ENCODE measurements around the gene BANF2. TPM values are rescaled to one million over a fixed set of nuclear protein-coding genes. Genes with fewer than 3 reads are reported as not detected.
"Not testable (repeated sequence)": the region's sequence is repeated elsewhere in the genome, so short reads cannot be mapped to it uniquely, and the experiment has no call there.

BANF2 gene
- total RNA-seq, 1 donor from 2014 or later = not detected

- Histone ChIP-seq H3K4me3 (no peak overlapping the region), H3K27me3 (no peaks in the 10 kb centered on the region), H3K79me2 (ENCODE audit: low read depth) (no peaks in the 10 kb centered on the region), H3K36me3 (no peaks in the 10 kb centered on the region), H3K9ac (no peak overlapping the region), H2AFZ (replicated peaks) (no peak overlapping the region), H3K9me3 (ENCODE audit: low read depth) (no peaks in the 10 kb centered on the region), H3F3A (ENCODE audit: low read depth) (no peaks in the 10 kb centered on the region), H3K4me1 (no peaks in the 10 kb centered on the region), H3K27ac (no peak overlapping the region), H4K20me1 (ENCODE audit: low read depth) (no peaks in the 10 kb centered on the region), H3K4me2 (no peak overlapping the region)
- H3K27me3 Mint-ChIP-seq (ENCODE audit: insufficient read depth, low read depth) = peaks cover 9% of the 10 kb centered on the region
- H3K36me3 Mint-ChIP-seq = peaks cover 2% of the 10 kb centered on the region
- H3K9me3 Mint-ChIP-seq = peaks cover 12% of the 10 kb centered on the region
- H3K4me3 Mint-ChIP-seq = no peak overlapping the region
- peaks cover 25% of the 10 kb centered on the region for H3K4me1 Mint-ChIP-seq
- TF ChIP-seq CTCF (IDR thresholded peaks at IDR 0.05) (no peak), EZH2 (IDR thresholded peaks at IDR 0.05) (no peak)
- no peak overlapping the region for H3K27ac Mint-ChIP-seq
- DNase-seq (ENCODE audit: low spot score) = no peak
These were observed 73.9 kb downstream of the BANF2 start for GRCh38 chr20:17773619-17774018.

DNA sequence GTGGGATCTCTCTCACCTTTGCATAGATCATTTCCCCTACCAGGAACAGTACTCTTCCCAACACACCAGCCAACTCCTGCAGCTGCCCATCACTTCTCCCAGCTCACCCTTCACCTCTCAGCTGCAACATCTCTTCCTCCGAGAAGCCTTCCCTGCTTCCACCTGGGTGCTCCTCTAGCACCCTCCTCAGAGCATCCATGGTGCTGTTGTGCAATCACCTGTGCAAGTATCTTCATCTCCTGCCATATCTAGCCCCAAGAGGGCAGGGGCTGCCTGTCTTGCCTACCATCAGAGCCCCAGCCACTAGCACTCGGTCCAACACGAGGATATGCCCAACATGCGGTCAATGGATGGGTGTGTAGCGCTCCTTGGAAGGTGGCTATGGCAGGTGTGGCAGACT lies 75.8 kb downstream of the BANF2 start:
- Histone ChIP-seq H3K4me3 (no peak overlapping the region), H3K9ac (no peak overlapping the region), H4K20me1 (ENCODE audit: low read depth) (no peaks in the 10 kb centered on the region), H3K27ac (no peak overlapping the region), H3K79me2 (ENCODE audit: low read depth) (no peaks in the 10 kb centered on the region), H3K4me1 (no peaks in the 10 kb centered on the region), H3K9me3 (ENCODE audit: low read depth) (no peaks in the 10 kb centered on the region), H3K36me3 (no peaks in the 10 kb centered on the region), H2AFZ (replicated peaks) (no peak overlapping the region), H3F3A (ENCODE audit: low read depth) (no peaks in the 10 kb centered on the region), H3K27me3 (no peaks in the 10 kb centered on the region), H3K4me2 (no peak overlapping the region)
- Mint-ChIP-seq H3K4me1 (peaks cover 25% of the 10 kb centered on the region), H3K4me3 (no peak overlapping the region), H3K36me3 (peaks cover 2% of the 10 kb centered on the region), H3K27ac (no peak overlapping the region), H3K27me3 (ENCODE audit: insufficient read depth, low read depth) (peaks cover 9% of the 10 kb centered on the region), H3K9me3 (peaks cover 17% of the 10 kb centered on the region)
- TF ChIP-seq EZH2phosphoT487 (IDR thresholded peaks at IDR 0.05) = no peak
- TF ChIP-seq CTCF (IDR thresholded peaks at IDR 0.05) = no peak
- TF ChIP-seq EZH2 (IDR thresholded peaks at IDR 0.05) = no peak
- DNase-seq (ENCODE audit: low spot score) = no peak

GRCh38 chr20:17776551-17776950 lies 76.8 kb downstream of the BANF2 start:
- H3K36me3 Mint-ChIP-seq = peaks cover 2% of the 10 kb centered on the region
- no peaks in the 10 kb centered on the region for H3K9me3 ChIP-seq (ENCODE audit: low read depth)
- peaks cover 19% of the 10 kb centered on the region for H3K4me1 Mint-ChIP-seq
- no peaks in the 10 kb centered on the region for H3K36me3 ChIP-seq
- no peak overlapping the region for H3K9ac ChIP-seq
- H3K4me3 ChIP-seq = no peak overlapping the region
- H3K27ac ChIP-seq = no peak overlapping the region
- peaks cover 6% of the 10 kb centered on the region for H3K27me3 Mint-ChIP-seq (ENCODE audit: insufficient read depth, low read depth)
- H3F3A ChIP-seq (ENCODE audit: low read depth) = no peaks in the 10 kb centered on the region
- no peaks in the 10 kb centered on the region for H3K79me2 ChIP-seq (ENCODE audit: low read depth)
- no peak overlapping the region for H3K27ac Mint-ChIP-seq
- H3K9me3 Mint-ChIP-seq = peaks cover 17% of the 10 kb centered on the region
- H2AFZ ChIP-seq (replicated peaks) = no peak overlapping the region
- DNase-seq (ENCODE audit: low spot score) = no peak
- no peak overlapping the region for H3K4me2 ChIP-seq
- no peaks in the 10 kb centered on the region for H4K20me1 ChIP-seq (ENCODE audit: low read depth)
- no peak overlapping the region for H3K4me3 Mint-ChIP-seq
- TF ChIP-seq EZH2 (IDR thresholded peaks at IDR 0.05) (no peak), EZH2phosphoT487 (IDR thresholded peaks at IDR 0.05) (no peak), CTCF (IDR thresholded peaks at IDR 0.05) (no peak)
- H3K27me3 ChIP-seq = no peaks in the 10 kb centered on the region
- H3K4me1 ChIP-seq = no peaks in the 10 kb centered on the region

DNA sequence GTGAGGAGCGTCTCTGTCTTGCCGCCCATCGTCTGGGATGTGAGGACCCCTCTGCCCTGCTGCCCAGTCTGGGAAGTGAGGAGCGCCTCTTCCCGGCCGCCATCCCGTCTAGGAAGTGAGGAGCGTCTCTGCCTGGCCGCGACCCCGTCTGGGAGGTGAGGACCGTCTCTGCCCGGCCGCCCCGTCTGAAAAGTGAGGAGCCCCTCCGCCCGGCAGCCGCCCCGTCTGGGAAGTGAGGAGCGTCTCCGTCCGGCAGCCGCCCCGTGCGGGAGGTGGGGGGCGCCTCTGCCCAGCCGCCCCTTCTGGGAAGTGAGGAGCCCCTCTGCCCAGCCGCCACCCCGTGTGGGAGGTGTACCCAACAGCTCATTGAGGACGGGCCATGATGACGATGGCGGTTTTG lies 79.2 kb downstream of the BANF2 start:
- not testable (repeated sequence) for H3K9ac ChIP-seq; H3K27ac Mint-ChIP-seq; DNase-seq (ENCODE audit: low spot score); H3F3A ChIP-seq (ENCODE audit: low read depth); H3K4me1 Mint-ChIP-seq; H3K4me3 Mint-ChIP-seq; H3K4me1 ChIP-seq; H3K27me3 ChIP-seq; H3K9me3 ChIP-seq (ENCODE audit: low read depth); H2AFZ ChIP-seq (replicated peaks); H3K36me3 Mint-ChIP-seq; H3K27me3 Mint-ChIP-seq (ENCODE audit: insufficient read depth, low read depth); H3K4me3 ChIP-seq; H3K79me2 ChIP-seq (ENCODE audit: low read depth); H3K36me3 ChIP-seq; H3K4me2 ChIP-seq; H4K20me1 ChIP-seq (ENCODE audit: low read depth); H3K27ac ChIP-seq
- peaks cover 17% of the 10 kb centered on the region for H3K9me3 Mint-ChIP-seq
